DMS153 treated with DMSO at 0.1 percent for 48 hours (cell line): ENCODE data around the gene VLDLR.
A peak's percentile ranks its signal among the peaks of the same experiment; 100 is the strongest.

Experiments used
- DNase-seq: peaks from one replicate; lab custom pipeline; 2025; ENCODE audit not compliant: unreplicated experiment; lab: John Stamatoyannopoulos, UW

Gene VLDLR

GRCh38 chr9:2621722-2622460 lies at the start of gene VLDLR:
TSS of gene VLDLR (plus strand) at chr9:2621787. CDS start at chr9:2622190, 403 bp downstream.
- no peak for DNase-seq

GRCh38 chr9:2574203-2574602 lies 47.4 kb upstream of the VLDLR start:
- no peak for DNase-seq

- DNase-seq = peak; percentile 57
Observed at GRCh38 chr9:2576631-2577030, 45.0 kb upstream of the VLDLR start.

GRCh38 chr9:2583308-2584013 lies 38.1 kb upstream of the VLDLR start:
- DNase-seq = no peak

- DNase-seq = no peak
Observed at GRCh38 chr9:2591967-2592366, 29.6 kb upstream of the VLDLR start.

GRCh38 chr9:2593744-2594143 lies 27.8 kb upstream of the VLDLR start:
- no peak for DNase-seq

- DNase-seq = no peak
Observed at GRCh38 chr9:2595973-2596372, 25.6 kb upstream of the VLDLR start.

GRCh38 chr9:2597483-2597882 lies 24.1 kb upstream of the VLDLR start:
- DNase-seq = no peak

- no peak for DNase-seq
Observed at GRCh38 chr9:2599896-2600295, 21.7 kb upstream of the VLDLR start.

GRCh38 chr9:2600307-2600706 lies 21.3 kb upstream of the VLDLR start:
- DNase-seq = no peak

GRCh38 chr9:2601785-2602378 lies 19.7 kb upstream of the VLDLR start:
- no peak for DNase-seq

GRCh38 chr9:2602704-2603116 lies 18.9 kb upstream of the VLDLR start:
- no peak for DNase-seq

- no peak for DNase-seq
Observed at GRCh38 chr9:2603621-2604020, 18.0 kb upstream of the VLDLR start.

GRCh38 chr9:2605246-2605645 lies 16.3 kb upstream of the VLDLR start:
- DNase-seq = no peak

- DNase-seq = no peak
Observed at GRCh38 chr9:2608276-2608675, 13.3 kb upstream of the VLDLR start.

GRCh38 chr9:2610985-2611384 lies 10.6 kb upstream of the VLDLR start:
- no peak for DNase-seq

GRCh38 chr9:2611961-2612360 lies 9.6 kb upstream of the VLDLR start:
- no peak for DNase-seq

GRCh38 chr9:2613730-2614271 lies 7.8 kb upstream of the VLDLR start:
- DNase-seq = no peak

GRCh38 chr9:2615497-2615896 lies 6.1 kb upstream of the VLDLR start:
- DNase-seq = no peak

GRCh38 chr9:2616692-2617377 lies 4.8 kb upstream of the VLDLR start:
- no peak for DNase-seq

- no peak for DNase-seq
Observed at GRCh38 chr9:2618289-2618688, 3.3 kb upstream of the VLDLR start.
